AG04449 (cell line): Measurements from ENCODE around the gene TFPI2.

Experiments used
- CTCF ChIA-PET: fragments of 350-600 bp; formaldehyde crosslinking; extraction: SDS; loops from one replicate; lab custom pipeline; 2021; ENCODE audit warnings: antibody characterized with exemption; lab: Yijun Ruan, JAX
- POLR2A ChIA-PET: fragments of 400-600, 350-600 bp; formaldehyde crosslinking; extraction: SDS; loops from one replicate; lab custom pipeline; 2020; ENCODE audit warnings: antibody characterized with exemption, inconsistent platforms; lab: Yijun Ruan, JAX
- DNase-seq: peaks from one replicate; pipeline ENCODE4 v3.0.0-alpha.2; 2010; ENCODE audit warnings: low read depth, low spot score
- H3K4me3 ChIP-seq: 2 replicates; pipeline ENCODE4 v1.5.1; 2011; ENCODE audit warnings: low read depth, mild to moderate bottlenecking, control low read depth, low read length
- CTCF ChIP-seq: IDR thresholded peaks from one replicate; pipeline ENCODE4 v1.5.1; 2011; ENCODE audit warnings: mild to moderate bottlenecking, moderate library complexity, low read length, control low read depth, inconsistent platforms; ENCODE audit not compliant: insufficient read depth; ENCODE audit errors: missing control alignments

TFPI2 gene

GRCh38 chr7:93854480-93854879 lies 36.1 kb downstream of the TFPI2 start:
- no peak for TF ChIP-seq CTCF
- CTCF ChIA-PET, result interaction anchor here (1.4 kb wide), 1 partner anchor 9 kb away, joined by 4 read pairs; no protein-coding TSS in a partner anchor
- POLR2A ChIA-PET, result no interaction called here

DNA sequence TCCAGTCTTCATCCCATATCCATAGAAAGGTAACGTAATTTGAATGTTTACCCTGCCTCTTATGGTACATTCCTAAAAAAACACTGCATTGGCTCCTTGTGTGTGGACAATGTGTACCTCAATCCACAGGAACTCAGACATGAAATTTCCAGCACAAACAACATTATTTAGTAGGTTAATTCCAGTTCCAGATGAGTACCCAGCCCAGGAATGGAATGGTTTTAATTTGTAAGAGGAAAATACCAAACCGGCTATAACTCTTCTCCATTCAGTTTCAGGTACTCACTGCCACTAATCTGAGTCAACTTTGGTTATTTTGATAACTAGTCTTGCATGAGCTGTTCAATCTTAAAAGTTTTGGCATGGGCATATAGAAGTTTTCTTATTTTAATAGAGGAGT lies 39.0 kb downstream of the TFPI2 start:
- TF ChIP-seq CTCF, result no peak
- ChIA-PET CTCF (no interaction called here), POLR2A (no interaction called here)
- no peak overlapping the region for H3K4me3 ChIP-seq
- no peak for DNase-seq

More at GRCh38 chr7:93854480-93854879, 36.1 kb downstream of the TFPI2 start:
- DNase-seq, result no peak
- no peak overlapping the region for H3K4me3 ChIP-seq

DNA sequence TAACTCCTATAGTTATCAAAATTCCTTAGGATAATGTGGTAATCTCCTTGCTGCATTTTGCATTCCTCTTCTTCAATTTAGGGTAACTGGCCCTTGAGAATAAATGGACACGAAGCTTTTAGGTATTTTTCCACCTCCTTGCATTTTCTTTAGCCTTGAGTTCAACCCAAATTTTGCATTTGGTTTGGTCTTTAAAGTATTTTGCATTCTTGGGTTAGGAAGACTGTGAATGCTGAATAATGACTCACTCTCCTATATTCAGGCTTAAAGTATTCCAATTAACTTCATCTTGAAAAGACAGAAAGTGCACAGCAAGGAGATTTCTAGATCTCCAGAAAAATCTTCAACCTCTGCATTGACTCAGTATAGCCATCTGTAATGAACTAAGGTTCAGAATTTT lies 47.3 kb downstream of the TFPI2 start:
- no peak for TF ChIP-seq CTCF
- H3K4me3 ChIP-seq, result no peak overlapping the region
- peak; percentile 47 for DNase-seq
- ChIA-PET CTCF (no interaction called here), POLR2A (no interaction called here)

- CTCF ChIA-PET, result no interaction called here
- TF ChIP-seq CTCF, result no peak
- DNase-seq, result no peak
- H3K4me3 ChIP-seq, result no peak overlapping the region
- POLR2A ChIA-PET, result no interaction called here
These were observed 51.6 kb downstream of the TFPI2 start for GRCh38 chr7:93838966-93839365.

- ChIA-PET CTCF (no interaction called here), POLR2A (no interaction called here)
- DNase-seq, result no peak
- no peak overlapping the region for H3K4me3 ChIP-seq
- no peak for TF ChIP-seq CTCF
These were observed 53.3 kb downstream of the TFPI2 start for GRCh38 chr7:93837245-93837644.

DNA sequence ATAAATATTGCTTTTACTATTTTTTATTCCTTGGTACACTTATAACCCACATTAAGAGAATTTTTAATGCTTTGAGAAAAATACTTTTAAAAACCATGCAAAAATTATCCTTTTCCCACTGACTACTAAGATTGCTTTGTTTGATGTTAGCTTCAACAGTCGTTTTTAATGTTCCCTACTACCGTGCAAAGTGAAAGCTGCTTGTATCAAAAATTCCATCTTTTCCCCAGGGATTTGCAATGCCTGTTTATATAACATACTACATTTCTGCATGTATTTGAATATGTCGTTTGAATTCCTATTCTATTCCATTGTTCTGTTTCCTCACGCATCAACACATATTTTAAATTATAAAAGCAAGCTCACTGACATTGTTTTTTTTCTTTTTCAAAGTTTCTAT lies 54.4 kb downstream of the TFPI2 start:
- no peak overlapping the region for H3K4me3 ChIP-seq
- POLR2A ChIA-PET, result no interaction called here
- no peak for DNase-seq
- no peak for TF ChIP-seq CTCF
- CTCF ChIA-PET, result no interaction called here
